ENCODE data around the gene NANP.

- no peak for TF ChIP-seq ZNF569 (CRISPR knock-in tag; IDR thresholded peaks at IDR 0.05; ENCODE audit: borderline replicate concordance)
- no peak for TF ChIP-seq ESRRA (CRISPR knock-in tag; IDR thresholded peaks at IDR 0.05; ENCODE audit: low read depth)
- TF ChIP-seq FOXK2 (IDR thresholded peaks at IDR 0.05) = no peak
- TF ChIP-seq ZNF124 (CRISPR knock-in tag; IDR thresholded peaks at IDR 0.05) = no peak
- TF ChIP-seq U2AF1 (optimal IDR thresholded peaks at IDR 0.05; ENCODE audit: low read depth, low read length) = no peak
- no peak for TF ChIP-seq ZBTB21 (CRISPR knock-in tag; IDR thresholded peaks at IDR 0.05)
- no peak for TF ChIP-seq PHF20 (CRISPR knock-in tag; IDR thresholded peaks at IDR 0.05)
- TF ChIP-seq YY1 (IDR thresholded peaks at IDR 0.05; ENCODE audit: insufficient read depth, insufficient replicate concordance, low read depth, low read length) = no peak
- TF ChIP-seq POLR2A (IDR thresholded peaks at IDR 0.05; ENCODE audit: insufficient read depth in 1 of 2, low read depth in 2 of 2, low read length in 2 of 2) = no peak
- TF ChIP-seq CBX2 (IDR thresholded peaks at IDR 0.05; ENCODE audit: low read depth, low read length) = no peak
- TF ChIP-seq CBX2 (CRISPR knock-in tag; IDR thresholded peaks at IDR 0.05; ENCODE audit: low read depth) = no peak
- TF ChIP-seq, protein P1, sequence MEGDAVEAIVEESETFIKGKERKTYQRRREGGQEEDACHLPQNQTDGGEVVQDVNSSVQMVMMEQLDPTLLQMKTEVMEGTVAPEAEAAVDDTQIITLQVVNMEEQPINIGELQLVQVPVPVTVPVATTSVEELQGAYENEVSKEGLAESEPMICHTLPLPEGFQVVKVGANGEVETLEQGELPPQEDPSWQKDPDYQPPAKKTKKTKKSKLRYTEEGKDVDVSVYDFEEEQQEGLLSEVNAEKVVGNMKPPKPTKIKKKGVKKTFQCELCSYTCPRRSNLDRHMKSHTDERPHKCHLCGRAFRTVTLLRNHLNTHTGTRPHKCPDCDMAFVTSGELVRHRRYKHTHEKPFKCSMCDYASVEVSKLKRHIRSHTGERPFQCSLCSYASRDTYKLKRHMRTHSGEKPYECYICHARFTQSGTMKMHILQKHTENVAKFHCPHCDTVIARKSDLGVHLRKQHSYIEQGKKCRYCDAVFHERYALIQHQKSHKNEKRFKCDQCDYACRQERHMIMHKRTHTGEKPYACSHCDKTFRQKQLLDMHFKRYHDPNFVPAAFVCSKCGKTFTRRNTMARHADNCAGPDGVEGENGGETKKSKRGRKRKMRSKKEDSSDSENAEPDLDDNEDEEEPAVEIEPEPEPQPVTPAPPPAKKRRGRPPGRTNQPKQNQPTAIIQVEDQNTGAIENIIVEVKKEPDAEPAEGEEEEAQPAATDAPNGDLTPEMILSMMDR (CRISPR knock-in tag; IDR thresholded peaks at IDR 0.05) = no peak
- no peak for TF ChIP-seq ZNF768 (CRISPR knock-in tag; IDR thresholded peaks at IDR 0.05)
These were observed 17.6 kb downstream of the NANP start for GRCh38 chr20:25606094-25606695.

Data from HepG2 (cell line).